Measurements from ENCODE around the gene CDH13. TPM values are rescaled to one million over a fixed set of nuclear protein-coding genes. Genes with fewer than 3 reads are reported as not detected.

Gene CDH13
- total and polyA plus RNA-seq, 4 donors: 58.9 to 265 (median 158) TPM

- ATAC-seq (ENCODE audit: low FRiP score) (no peak), DNase-seq (no peak)
- Histone ChIP-seq H3K4me3 (ENCODE audit: low read length in 2 of 2) (no peak overlapping the region), H3K36me3 (ENCODE audit: control insufficient read depth in 1 of 2, insufficient read depth in 2 of 2, low read length in 1 of 2) (no peaks in the 10 kb centered on the region), H3K27me3 (ENCODE audit: control insufficient read depth in 1 of 2, insufficient read depth in 2 of 2, low read length in 1 of 2) (no peaks in the 10 kb centered on the region), H3K4me1 (ENCODE audit: control insufficient read depth in 1 of 2, insufficient read depth in 2 of 2, low read length in 2 of 2) (peaks cover 0 to 3% of the 10 kb centered on the region in 2 donors), H3K27ac (ENCODE audit: low read depth in 1 of 2, low read length in 2 of 2) (no peak overlapping the region), H3K9me3 (ENCODE audit: control insufficient read depth, low read length) (no peaks in the 10 kb centered on the region)
- 92 to 94% methylated on average over 4 of the region's 4 CpGs for WGBS, 2 donors
- intact Hi-C loops (cut with DNase I): no loop called here
Observed at GRCh38 chr16:83176802-83177201, 550.0 kb downstream of the CDH13 start.

- no peaks in the 10 kb centered on the region for H3K27me3 ChIP-seq (ENCODE audit: control insufficient read depth in 1 of 2, insufficient read depth in 2 of 2, low read length in 1 of 2)
- H3K27ac ChIP-seq (ENCODE audit: low read depth in 1 of 2, low read length in 2 of 2): no peak overlapping the region
- DNase-seq: no peak
- intact Hi-C loops (cut with DNase I): no loop called here
- 97% methylated on average over 6 of the region's 6 CpGs for WGBS, 2 donors
- ATAC-seq (ENCODE audit: low FRiP score): no peak
- H3K4me1 ChIP-seq (ENCODE audit: control insufficient read depth in 1 of 2, insufficient read depth in 2 of 2, low read length in 2 of 2): no peaks in the 10 kb centered on the region
- H3K9me3 ChIP-seq (ENCODE audit: control insufficient read depth, low read length): no peaks in the 10 kb centered on the region
- no peaks in the 10 kb centered on the region for H3K36me3 ChIP-seq (ENCODE audit: control insufficient read depth in 1 of 2, insufficient read depth in 2 of 2, low read length in 1 of 2)
- no peak overlapping the region for H3K4me3 ChIP-seq (ENCODE audit: low read length in 2 of 2)
Observed at GRCh38 chr16:83185902-83186301, 559.1 kb downstream of the CDH13 start.

- no peak overlapping the region for H3K4me3 ChIP-seq (ENCODE audit: low read length in 2 of 2)
- WGBS, 2 donors: 46 to 50% methylated on average over 3 of the region's 3 CpGs
- H3K9me3 ChIP-seq (ENCODE audit: control insufficient read depth, low read length): no peaks in the 10 kb centered on the region
- intact Hi-C loops (cut with DNase I): no loop called here
- no peaks in the 10 kb centered on the region for H3K4me1 ChIP-seq (ENCODE audit: control insufficient read depth in 1 of 2, insufficient read depth in 2 of 2, low read length in 2 of 2)
- no peak overlapping the region for H3K27ac ChIP-seq (ENCODE audit: low read depth in 1 of 2, low read length in 2 of 2)
- no peaks in the 10 kb centered on the region for H3K27me3 ChIP-seq (ENCODE audit: control insufficient read depth in 1 of 2, insufficient read depth in 2 of 2, low read length in 1 of 2)
- DNase-seq: no peak
- no peak for ATAC-seq (ENCODE audit: low FRiP score)
- no peaks in the 10 kb centered on the region for H3K36me3 ChIP-seq (ENCODE audit: control insufficient read depth in 1 of 2, insufficient read depth in 2 of 2, low read length in 1 of 2)
Observed at GRCh38 chr16:83187405-83187804, 560.6 kb downstream of the CDH13 start.

GRCh38 chr16:83196796-83197195, 570.0 kb downstream of the CDH13 start:
- Histone ChIP-seq H3K9me3 (ENCODE audit: control insufficient read depth, low read length) (no peaks in the 10 kb centered on the region), H3K27me3 (ENCODE audit: control insufficient read depth in 1 of 2, insufficient read depth in 2 of 2, low read length in 1 of 2) (no peaks in the 10 kb centered on the region), H3K36me3 (ENCODE audit: control insufficient read depth in 1 of 2, insufficient read depth in 2 of 2, low read length in 1 of 2) (no peaks in the 10 kb centered on the region), H3K4me3 (ENCODE audit: low read length in 2 of 2) (no peak overlapping the region), H3K4me1 (ENCODE audit: control insufficient read depth in 1 of 2, insufficient read depth in 2 of 2, low read length in 2 of 2) (no peaks in the 10 kb centered on the region), H3K27ac (ENCODE audit: low read depth in 1 of 2, low read length in 2 of 2) (no peak overlapping the region)
- intact Hi-C loops (cut with DNase I): no loop called here
- WGBS, 2 donors: 93 to 97% methylated on average over 3 of the region's 3 CpGs
- ATAC-seq (ENCODE audit: low FRiP score): no peak
- DNase-seq: no peak

GRCh38 chr16:83197450-83197849, 570.7 kb downstream of the CDH13 start:
- Histone ChIP-seq H3K36me3 (ENCODE audit: control insufficient read depth in 1 of 2, insufficient read depth in 2 of 2, low read length in 1 of 2) (no peaks in the 10 kb centered on the region), H3K9me3 (ENCODE audit: control insufficient read depth, low read length) (no peaks in the 10 kb centered on the region), H3K27me3 (ENCODE audit: control insufficient read depth in 1 of 2, insufficient read depth in 2 of 2, low read length in 1 of 2) (no peaks in the 10 kb centered on the region), H3K4me3 (ENCODE audit: low read length in 2 of 2) (no peak overlapping the region), H3K27ac (ENCODE audit: low read depth in 1 of 2, low read length in 2 of 2) (no peak overlapping the region), H3K4me1 (ENCODE audit: control insufficient read depth in 1 of 2, insufficient read depth in 2 of 2, low read length in 2 of 2) (no peaks in the 10 kb centered on the region)
- whole genome bisulfite sequencing, 2 donors: 96% methylated on average over 5 of the region's 5 CpGs
- ATAC-seq (ENCODE audit: low FRiP score): no peak
- DNase-seq: no peak
- intact Hi-C loops (cut with DNase I): no loop called here

GRCh38 chr16:83198977-83199376, 572.2 kb downstream of the CDH13 start:
- intact Hi-C loops (cut with DNase I): no loop called here
- WGBS, 2 donors: 26 to 31% methylated on average over 4 of the region's 4 CpGs
- no peak for ATAC-seq (ENCODE audit: low FRiP score)

GRCh38 chr16:83200005-83200779, 573.4 kb downstream of the CDH13 start:
- intact Hi-C loops (cut with DNase I): no loop called here
- H3K4me3 ChIP-seq (ENCODE audit: low read length in 2 of 2): no peak overlapping the region
- 68 to 71% methylated on average over 13 of the region's 13 CpGs for whole genome bisulfite sequencing, 2 donors
- ATAC-seq (ENCODE audit: low FRiP score) (no peak), DNase-seq (no peak)
- H3K27me3 ChIP-seq (ENCODE audit: control insufficient read depth in 1 of 2, insufficient read depth in 2 of 2, low read length in 1 of 2): no peaks in the 10 kb centered on the region
- H3K4me1 ChIP-seq (ENCODE audit: control insufficient read depth in 1 of 2, insufficient read depth in 2 of 2, low read length in 2 of 2): no peaks in the 10 kb centered on the region
- H3K36me3 ChIP-seq (ENCODE audit: control insufficient read depth in 1 of 2, insufficient read depth in 2 of 2, low read length in 1 of 2): no peaks in the 10 kb centered on the region
- H3K27ac ChIP-seq (ENCODE audit: low read depth in 1 of 2, low read length in 2 of 2): no peak overlapping the region
- no peaks in the 10 kb centered on the region for H3K9me3 ChIP-seq (ENCODE audit: control insufficient read depth, low read length)

More at GRCh38 chr16:83198977-83199376, 572.2 kb downstream of the CDH13 start:
- no peak overlapping the region for H3K27ac ChIP-seq (ENCODE audit: low read depth in 1 of 2, low read length in 2 of 2)
- no peaks in the 10 kb centered on the region for H3K27me3 ChIP-seq (ENCODE audit: control insufficient read depth in 1 of 2, insufficient read depth in 2 of 2, low read length in 1 of 2)
- no peak for DNase-seq
- no peaks in the 10 kb centered on the region for H3K4me1 ChIP-seq (ENCODE audit: control insufficient read depth in 1 of 2, insufficient read depth in 2 of 2, low read length in 2 of 2)
- no peaks in the 10 kb centered on the region for H3K9me3 ChIP-seq (ENCODE audit: control insufficient read depth, low read length)
- H3K4me3 ChIP-seq (ENCODE audit: low read length in 2 of 2): no peak overlapping the region
- H3K36me3 ChIP-seq (ENCODE audit: control insufficient read depth in 1 of 2, insufficient read depth in 2 of 2, low read length in 1 of 2): no peaks in the 10 kb centered on the region

- Histone ChIP-seq H3K36me3 (ENCODE audit: control insufficient read depth in 1 of 2, insufficient read depth in 2 of 2, low read length in 1 of 2) (no peaks in the 10 kb centered on the region), H3K4me3 (ENCODE audit: low read length in 2 of 2) (no peak overlapping the region), H3K4me1 (ENCODE audit: control insufficient read depth in 1 of 2, insufficient read depth in 2 of 2, low read length in 2 of 2) (no peaks in the 10 kb centered on the region), H3K27me3 (ENCODE audit: control insufficient read depth in 1 of 2, insufficient read depth in 2 of 2, low read length in 1 of 2) (no peaks in the 10 kb centered on the region), H3K27ac (ENCODE audit: low read depth in 1 of 2, low read length in 2 of 2) (no peak overlapping the region), H3K9me3 (ENCODE audit: control insufficient read depth, low read length) (no peaks in the 10 kb centered on the region)
- DNase-seq (no peak), ATAC-seq (ENCODE audit: low FRiP score) (no peak)
- WGBS, 2 donors: 98 to 100% methylated on average over 9 of the region's 9 CpGs
- intact Hi-C loops (cut with DNase I): no loop called here
Observed at GRCh38 chr16:83201748-83202147, 575.0 kb downstream of the CDH13 start.

- no peak for ATAC-seq (ENCODE audit: low FRiP score)
- H3K27me3 ChIP-seq (ENCODE audit: control insufficient read depth in 1 of 2, insufficient read depth in 2 of 2, low read length in 1 of 2): no peaks in the 10 kb centered on the region
- WGBS, 2 donors: 79% methylated on average over 6 of the region's 6 CpGs
- no peak overlapping the region for H3K27ac ChIP-seq (ENCODE audit: low read depth in 1 of 2, low read length in 2 of 2)
- intact Hi-C loops (cut with DNase I): no loop called here
- DNase-seq: no peak
- no peaks in the 10 kb centered on the region for H3K4me1 ChIP-seq (ENCODE audit: control insufficient read depth in 1 of 2, insufficient read depth in 2 of 2, low read length in 2 of 2)
- H3K36me3 ChIP-seq (ENCODE audit: control insufficient read depth in 1 of 2, insufficient read depth in 2 of 2, low read length in 1 of 2): no peaks in the 10 kb centered on the region
- no peak overlapping the region for H3K4me3 ChIP-seq (ENCODE audit: low read length in 2 of 2)
- no peaks in the 10 kb centered on the region for H3K9me3 ChIP-seq (ENCODE audit: control insufficient read depth, low read length)
Observed at GRCh38 chr16:83205896-83206295, 579.1 kb downstream of the CDH13 start.
